ENCODE measurements around the gene IL4I1. TPM values are rescaled to one million over a fixed set of nuclear protein-coding genes. Genes with fewer than 3 reads are reported as not detected.
A peak's percentile ranks its signal among the peaks of the same experiment; 100 is the strongest.

The IL4I1 gene
- total and polyA plus RNA-seq, 11 donors, result 0.27 to 21.6 (median 0.44) TPM; not detected in 4

DNA sequence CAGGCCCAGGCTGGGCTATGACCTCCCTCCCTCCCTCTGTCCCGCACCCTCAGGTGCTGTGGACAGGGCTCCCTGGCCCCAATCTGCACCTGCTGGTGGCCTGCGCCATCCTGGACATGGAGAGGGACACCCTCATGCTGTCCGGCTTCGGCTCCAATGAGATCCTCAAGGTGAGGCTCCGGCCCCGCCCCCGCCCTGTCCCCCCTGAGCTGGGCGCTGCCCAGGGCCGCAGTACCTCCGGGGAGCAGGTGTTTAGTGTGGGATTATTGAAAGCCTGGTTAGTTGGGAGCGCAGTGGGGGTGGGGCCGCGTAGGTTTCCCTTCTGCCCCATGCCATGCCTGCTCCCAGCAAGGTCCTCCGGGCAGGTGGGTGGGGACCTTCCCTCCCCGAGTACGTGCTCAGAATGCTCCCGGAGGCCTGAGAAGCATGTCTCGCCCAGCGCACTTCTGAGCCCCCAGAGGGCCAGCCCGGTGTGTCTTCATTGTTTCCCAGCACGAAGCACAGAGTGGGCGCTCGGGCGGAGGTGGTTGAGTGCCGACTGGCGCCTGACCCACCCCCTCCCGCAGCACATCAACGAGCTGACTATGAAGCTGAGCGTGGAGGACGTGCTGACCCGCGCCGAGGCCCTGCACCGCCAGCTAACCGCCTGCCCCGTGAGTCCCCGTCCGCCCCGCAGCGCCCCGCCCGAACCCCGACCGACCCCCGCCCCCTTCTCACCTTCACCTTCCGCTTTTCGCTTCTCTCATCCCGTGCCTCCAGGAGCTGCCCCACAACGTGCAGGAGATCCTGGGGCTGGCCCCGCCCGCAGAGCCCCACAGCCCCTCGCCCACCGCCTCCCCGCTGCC, 8.8 kb downstream of the IL4I1 start:
- ATAC-seq (peak in 1 of 4 donors; percentile 3), DNase-seq (peak in 1 of 5 donors; percentile 59)
- H3K27ac ChIP-seq, result no peak overlapping the region
- H3K9me3 ChIP-seq, result no peaks in the 10 kb centered on the region
- intact Hi-C loops (cut with DNase I), result no loop called here
- H3K4me1 ChIP-seq, result peaks cover 0 to 23% (median 11%) of the 10 kb centered on the region in 12 donors
- no peak overlapping the region for H3K4me3 ChIP-seq
- H3K27me3 ChIP-seq, result peaks cover 0 to 9% (median 0%) of the 10 kb centered on the region in 9 donors
- H3K36me3 ChIP-seq, result peaks cover 6 to 53% (median 38%) of the 10 kb centered on the region in 9 donors
- TF ChIP-seq, protein P1, sequence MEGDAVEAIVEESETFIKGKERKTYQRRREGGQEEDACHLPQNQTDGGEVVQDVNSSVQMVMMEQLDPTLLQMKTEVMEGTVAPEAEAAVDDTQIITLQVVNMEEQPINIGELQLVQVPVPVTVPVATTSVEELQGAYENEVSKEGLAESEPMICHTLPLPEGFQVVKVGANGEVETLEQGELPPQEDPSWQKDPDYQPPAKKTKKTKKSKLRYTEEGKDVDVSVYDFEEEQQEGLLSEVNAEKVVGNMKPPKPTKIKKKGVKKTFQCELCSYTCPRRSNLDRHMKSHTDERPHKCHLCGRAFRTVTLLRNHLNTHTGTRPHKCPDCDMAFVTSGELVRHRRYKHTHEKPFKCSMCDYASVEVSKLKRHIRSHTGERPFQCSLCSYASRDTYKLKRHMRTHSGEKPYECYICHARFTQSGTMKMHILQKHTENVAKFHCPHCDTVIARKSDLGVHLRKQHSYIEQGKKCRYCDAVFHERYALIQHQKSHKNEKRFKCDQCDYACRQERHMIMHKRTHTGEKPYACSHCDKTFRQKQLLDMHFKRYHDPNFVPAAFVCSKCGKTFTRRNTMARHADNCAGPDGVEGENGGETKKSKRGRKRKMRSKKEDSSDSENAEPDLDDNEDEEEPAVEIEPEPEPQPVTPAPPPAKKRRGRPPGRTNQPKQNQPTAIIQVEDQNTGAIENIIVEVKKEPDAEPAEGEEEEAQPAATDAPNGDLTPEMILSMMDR (IDR thresholded peaks at IDR 0.05), result no peak
- TF ChIP-seq POLR2A (IDR thresholded peaks at IDR 0.05), result no peak
- 68 to 88% (median 84%) methylated on average over 44 to 54 of the region's 54 CpGs for WGBS, 4 donors

DNA sequence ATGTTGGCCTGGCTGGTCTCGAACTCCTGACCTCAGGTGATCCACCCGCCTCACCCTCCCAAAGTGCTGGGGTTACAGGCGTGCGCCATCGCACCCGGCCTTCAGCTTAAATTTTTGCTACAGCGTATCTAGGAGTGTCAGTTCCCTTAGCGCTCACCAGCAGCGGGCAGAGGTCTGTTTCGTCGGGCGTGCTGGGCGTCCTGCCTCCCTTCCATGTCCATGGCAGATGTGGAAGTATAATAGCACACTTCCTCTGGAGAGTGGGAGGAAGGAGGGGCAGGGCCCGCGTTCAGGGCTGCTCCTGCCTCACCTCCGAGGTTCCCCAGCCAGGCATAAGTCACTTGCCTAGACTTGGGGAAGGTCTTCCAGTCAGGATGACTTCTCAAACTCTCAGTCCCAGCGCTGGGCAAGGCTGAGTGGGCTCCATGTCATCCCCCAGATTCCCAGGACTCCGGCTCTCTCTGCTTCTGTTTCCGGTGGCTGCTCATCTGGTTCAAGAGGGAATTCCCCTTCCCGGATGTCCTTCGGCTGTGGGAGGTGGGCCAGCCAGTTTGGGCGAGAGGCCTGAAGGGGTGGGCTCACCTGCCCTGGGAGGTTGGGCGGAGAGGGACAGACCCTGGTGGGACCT, 9.5 kb downstream of the IL4I1 start:
- peak overlapping the region in 1 of 12 donors; percentile 30 for H3K27ac ChIP-seq
- intact Hi-C loops (cut with DNase I), result no loop called here
- H3K4me1 ChIP-seq, result peaks cover 0 to 23% (median 11%) of the 10 kb centered on the region in 12 donors
- H3K9me3 ChIP-seq, result no peaks in the 10 kb centered on the region
- 67 to 74% (median 70%) methylated on average over 19 to 23 of the region's 23 CpGs for WGBS, 4 donors
- peaks cover 6 to 60% (median 46%) of the 10 kb centered on the region in 9 donors for H3K36me3 ChIP-seq
- peak overlapping the region in 1 of 12 donors; percentile 15 for H3K4me3 ChIP-seq
- H3K27me3 ChIP-seq, result peaks cover 0 to 7% (median 0%) of the 10 kb centered on the region in 9 donors
- DNase-seq (no peak), ATAC-seq (peak in 1 of 4 donors; percentile 27)
- TF ChIP-seq POLR2A (IDR thresholded peaks at IDR 0.05), result no peak
- TF ChIP-seq, protein P1 (IDR thresholded peaks at IDR 0.05), result no peak

DNA sequence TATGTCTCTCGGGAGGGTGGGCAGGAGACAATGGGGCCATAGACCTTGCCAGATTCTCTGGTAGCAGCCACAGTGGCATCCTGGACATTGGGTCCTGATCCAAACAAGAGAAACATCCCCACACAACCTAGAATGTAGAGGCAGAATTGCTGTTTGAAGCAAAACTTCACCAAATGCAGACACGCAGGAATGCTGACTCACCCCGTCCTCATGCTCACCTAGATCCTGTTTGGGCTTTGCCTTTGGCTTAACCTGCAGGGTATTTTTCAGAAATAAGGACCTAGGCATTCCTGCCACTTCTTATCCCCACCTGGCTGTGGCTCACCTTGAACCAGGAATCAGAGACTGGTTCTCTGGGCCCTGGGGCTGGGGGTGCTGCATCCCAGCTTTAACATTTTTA, 11.9 kb downstream of the IL4I1 start:
- DNase-seq, result no peak
- intact Hi-C loops (cut with DNase I), result no loop called here
- peaks cover 0 to 3% (median 0%) of the 10 kb centered on the region in 9 donors for H3K27me3 ChIP-seq
- ATAC-seq, result no peak
- H3K4me1 ChIP-seq, result peaks cover 0 to 15% (median 3%) of the 10 kb centered on the region in 12 donors
- H3K4me3 ChIP-seq, result no peak overlapping the region
- 92 to 100% (median 95%) methylated on average over 2 to 3 of the region's 3 CpGs for WGBS, 4 donors
- peaks cover 8 to 84% (median 69%) of the 10 kb centered on the region in 9 donors for H3K36me3 ChIP-seq
- H3K27ac ChIP-seq, result no peak overlapping the region
- H3K9me3 ChIP-seq, result no peaks in the 10 kb centered on the region
- no peak for TF ChIP-seq POLR2A (IDR thresholded peaks at IDR 0.05)
- TF ChIP-seq, protein P1 (IDR thresholded peaks at IDR 0.05), result no peak

DNA sequence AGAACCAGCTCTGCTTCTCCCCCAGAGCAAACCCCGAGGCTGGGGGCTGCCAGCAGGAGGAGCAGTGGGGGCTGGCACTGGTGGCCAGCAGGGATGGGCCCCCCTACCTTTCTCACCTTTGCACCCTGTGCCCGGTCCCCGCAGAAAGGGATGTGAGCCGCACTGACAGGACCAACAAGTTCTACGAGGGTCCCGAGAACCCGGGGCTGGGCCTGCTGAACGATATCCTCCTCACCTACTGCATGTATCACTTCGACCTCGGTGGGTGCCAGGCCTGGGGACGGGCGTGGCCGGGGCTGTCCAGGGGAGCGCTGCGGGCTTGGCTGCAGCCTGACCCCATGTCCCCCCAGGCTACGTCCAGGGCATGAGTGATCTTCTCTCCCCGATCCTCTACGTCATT, 12.6 kb downstream of the IL4I1 start:
- Histone ChIP-seq H3K9me3 (no peaks in the 10 kb centered on the region), H3K4me1 (peaks cover 0 to 14% (median 0%) of the 10 kb centered on the region in 12 donors), H3K36me3 (peaks cover 8 to 91% (median 76%) of the 10 kb centered on the region in 9 donors), H3K27ac (no peak overlapping the region), H3K27me3 (no peaks in the 10 kb centered on the region), H3K4me3 (no peak overlapping the region)
- TF ChIP-seq, protein P1 (IDR thresholded peaks at IDR 0.05), result no peak
- no peak for TF ChIP-seq POLR2A (IDR thresholded peaks at IDR 0.05)
- intact Hi-C loops (cut with DNase I), result no loop called here
- ATAC-seq (no peak), DNase-seq (peak in 1 of 5 donors; percentile 52)
- WGBS, 4 donors, result 92 to 95% (median 94%) methylated on average over 16 to 18 of the region's 18 CpGs
